Lower leg skin (tissue), 4 donors: ENCODE results near the gene IFITM1. TPM values are rescaled to one million over a fixed set of nuclear protein-coding genes. Genes with fewer than 3 reads are reported as not detected.
"Not testable (repeated sequence)": the region's sequence is repeated elsewhere in the genome, so short reads cannot be mapped to it uniquely, and the experiment has no call there.

Experiments
- DNase-seq, 2 donors: peaks; one replicate each; pipeline ENCODE4 v3.0.0-alpha.2; 2019; ENCODE audit warnings: low spot score in 2 of 2
- H3K4me3 ChIP-seq: fragments of 200-600 bp; sonication (generic); 2 replicates; pipeline ENCODE4 v1.5.1; 2017; ENCODE audit warnings: mild to moderate bottlenecking, low read depth; ENCODE audit not compliant: poor library complexity, severe bottlenecking
- CTCF ChIP-seq, 3 donors: fragments of 450-650 bp; IDR thresholded peaks; one replicate each; pipeline ENCODE4 v1.5.1; 2016; ENCODE audit warnings: antibody characterized with exemption in 3 of 3, mild to moderate bottlenecking in 3 of 3, moderate library complexity in 2 of 3
- POLR2A ChIP-seq, 2 donors: fragments of 450-650 bp; IDR thresholded peaks; one replicate each; pipeline ENCODE4 v1.6.1; 2016 to 2017; ENCODE audit warnings: antibody characterized with exemption in 2 of 2, mild to moderate bottlenecking in 1 of 2, moderate library complexity in 1 of 2
- WGBS, 2 donors: methylation state at CpG; one replicate each; pipeline ENCODE4 v1.1.5; 2018; 5-methylcytosine and 5-hydroxymethylcytosine counted together
- intact Hi-C: fragments of 100-400 bp; cut with DNase I; formaldehyde crosslinking; loops from one replicate; pipeline ENCODE4 v1.15.0; 2023; ENCODE audit warnings: low total_unique reads
- total RNA-seq, 4 donors: library from RNA; depleted of rRNA; stranded (reverse); fragments of >200 nt; gene quantifications; one replicate each; pipeline ENCODE4 v1.1.0, GENCODE V29; 2016

Gene IFITM1
- total RNA-seq, 4 donors from 2014 or later = 44.2 to 114 (median 65.4) TPM

GRCh38 chr11:285021-285893 is 28.6 kb upstream of the IFITM1 start:
- H3K4me3 ChIP-seq = no peak overlapping the region
- no peak for TF ChIP-seq CTCF (IDR thresholded peaks at IDR 0.05)
- no peak for TF ChIP-seq POLR2A (IDR thresholded peaks at IDR 0.05)
- WGBS, 2 donors = 87 to 90% methylated on average over 28 to 29 of the region's 29 CpGs
- intact Hi-C loops = no loop called here
- peak in 1 of 2 donors; percentile 49 for DNase-seq

- no peak overlapping the region for H3K4me3 ChIP-seq
- DNase-seq = peak in 1 of 2 donors; percentile 67
- WGBS, 2 donors = 78 to 97% methylated on average over 8 of the region's 8 CpGs
- intact Hi-C loops = no loop called here
- TF ChIP-seq POLR2A (IDR thresholded peaks at IDR 0.05) = no peak
- TF ChIP-seq CTCF (IDR thresholded peaks at IDR 0.05) = no peak
Observed at GRCh38 chr11:285894-286220, 28.0 kb upstream of the IFITM1 start.

GRCh38 chr11:286977-287820 is 26.6 kb upstream of the IFITM1 start:
- H3K4me3 ChIP-seq, intact Hi-C loops: not testable (repeated sequence)
- 69 to 71% methylated on average over 27 of the region's 27 CpGs for WGBS, 2 donors
- DNase-seq = peak in 1 of 2 donors; percentile 81

GRCh38 chr11:287821-288477 is 25.9 kb upstream of the IFITM1 start:
- H3K4me3 ChIP-seq = peak overlapping the region; percentile 78
- intact Hi-C loops = no loop called here
- TF ChIP-seq POLR2A (IDR thresholded peaks at IDR 0.05) = no peak
- no peak for TF ChIP-seq CTCF (IDR thresholded peaks at IDR 0.05)
- WGBS, 2 donors = 26 to 29% methylated on average over 41 of the region's 41 CpGs
- peak in 1 of 2 donors; percentile 85 for DNase-seq

- intact Hi-C loops = no loop called here
- peak within 1 kb of the TSS; percentile 78 for H3K4me3 ChIP-seq
- 0 to 1% methylated on average over 20 to 30 of the region's 112 CpGs for WGBS, 2 donors
- no peak for TF ChIP-seq POLR2A (IDR thresholded peaks at IDR 0.05)
- TF ChIP-seq CTCF (IDR thresholded peaks at IDR 0.05) = no peak
- peak in 1 of 2 donors; percentile 93 for DNase-seq
Observed at GRCh38 chr11:288478-289397, 25.1 kb upstream of the IFITM1 start, which contains the start of gene PGGHG. Gene PGGHG (plus strand): TSS chr11:289126. CDS start chr11:289817, 691 bp downstream.
